ELF-1 (cell line): Measurements from ENCODE around the gene HOXC11.

Experiments
- DNase-seq: peaks from one replicate; pipeline ENCODE4 v3.0.0-alpha.2; 2016; ENCODE audit warnings: low read depth, low spot score

The HOXC11 gene

GRCh38 chr12:53973236-53974042 lies 513 bp downstream of the HOXC11 start:
- DNase-seq, result no peak

- no peak for DNase-seq
These were observed 1.4 kb downstream of the HOXC11 start, which contains the start of gene HOTAIR for GRCh38 chr12:53974084-53975063. HOTAIR (minus strand) TSS chr12:53974954.

- DNase-seq, result no peak
These were observed 2.1 kb downstream of the HOXC11 start for GRCh38 chr12:53975064-53975471.

- no peak for DNase-seq
These were observed 2.7 kb downstream of the HOXC11 start for GRCh38 chr12:53975479-53976152.

GRCh38 chr12:53976172-53976822 lies 3.4 kb downstream of the HOXC11 start:
- DNase-seq, result no peak

GRCh38 chr12:53976823-53977595 lies 4.1 kb downstream of the HOXC11 start:
- no peak for DNase-seq

GRCh38 chr12:53977596-53978445 lies 4.9 kb downstream of the HOXC11 start:
- DNase-seq, result no peak

GRCh38 chr12:53978477-53979356 lies 5.8 kb downstream of the HOXC11 start:
- no peak for DNase-seq

GRCh38 chr12:53980104-53980801 lies 7.3 kb downstream of the HOXC11 start:
- no peak for DNase-seq

GRCh38 chr12:53980802-53981496 lies 8.0 kb downstream of the HOXC11 start:
- no peak for DNase-seq

GRCh38 chr12:53981634-53982565 lies 9.0 kb downstream of the HOXC11 start:
- DNase-seq, result no peak

- no peak for DNase-seq
These were observed 10.0 kb downstream of the HOXC11 start for GRCh38 chr12:53982648-53983567.

- DNase-seq, result no peak
These were observed 10.6 kb downstream of the HOXC11 start for GRCh38 chr12:53983568-53983949.

- DNase-seq, result no peak
These were observed 11.1 kb downstream of the HOXC11 start for GRCh38 chr12:53983950-53984572.
